A549 (cell line): ENCODE data around the gene HLA-DQB1.

Source experiments
- CBX8 ChIP-seq: fragments of 200-600 bp; sonication (generic); IDR thresholded peaks from 2 replicates; pipeline ENCODE4 v1.6.1; 2016
- CTCF ChIP-seq: fragments of >200 bp; sonication (Bioruptor Twin); formaldehyde crosslinking; IDR thresholded peaks from 3 replicates; pipeline ENCODE4 v1.5.1; 2016
- HDAC2 ChIP-seq: fragments of 200-600 bp; sonication (generic); IDR thresholded peaks from 2 replicates; pipeline ENCODE4 v1.6.1; 2016
- JUNB ChIP-seq: fragments of >200 bp; sonication (Bioruptor Twin); formaldehyde crosslinking; IDR thresholded peaks from 2 replicates; pipeline ENCODE4 v1.6.1; 2016
- MAX ChIP-seq: IDR thresholded peaks from 2 replicates; pipeline ENCODE4 v1.6.1; 2012
- MAZ ChIP-seq: fragments of 150-350 bp; IDR thresholded peaks from 2 replicates; pipeline ENCODE4 v1.6.1; 2014; ENCODE audit warnings: antibody characterized with exemption, low read depth, low read length, borderline replicate concordance
- MYC ChIP-seq: IDR thresholded peaks from 2 replicates; pipeline ENCODE4 v1.6.1; 2012; ENCODE audit warnings: mild to moderate bottlenecking, inconsistent platforms, low read length, improper control_type of control experiment, borderline replicate concordance
- NR3C1 ChIP-seq: fragments of >200 bp; sonication (Bioruptor Twin); formaldehyde crosslinking; IDR thresholded peaks from 3 replicates; pipeline ENCODE4 v1.6.1; 2017
- PBX3 ChIP-seq: IDR thresholded peaks from 2 replicates; pipeline ENCODE4 v1.6.1; 2012
- PHF8 ChIP-seq: fragments of 200-600 bp; sonication (generic); IDR thresholded peaks from 2 replicates; pipeline ENCODE4 v1.6.1; 2016; ENCODE audit warnings: low read depth, mild to moderate bottlenecking, antibody characterized with exemption, moderate library complexity, borderline replicate concordance
- POLR2A ChIP-seq: IDR thresholded peaks from 2 replicates; pipeline ENCODE4 v1.6.1; 2012; ENCODE audit warnings: mild to moderate bottlenecking, low read length
- RAD21 ChIP-seq, 2 experiments: fragments of >200 bp in 1 of 2; sonication (Bioruptor Twin) in 1 of 2; formaldehyde crosslinking in 1 of 2; IDR thresholded peaks in 1 of 2; conservative IDR thresholded peaks in 1 of 2; 2 replicates in 1 of 2; 3 replicates in 1 of 2; pipeline ENCODE4 v1.6.1; 2012 to 2018; ENCODE audit warnings: inconsistent platforms in 1 of 2
- RFX5 ChIP-seq: fragments of 450-650 bp; IDR thresholded peaks from 2 replicates; pipeline ENCODE4 v1.7.1; 2014; ENCODE audit warnings: antibody characterized with exemption, mild to moderate bottlenecking, moderate library complexity
- SMC3 ChIP-seq: fragments of >200 bp; sonication (Bioruptor Twin); formaldehyde crosslinking; IDR thresholded peaks from 3 replicates; pipeline ENCODE4 v1.6.1; 2018; ENCODE audit warnings: inconsistent platforms

GRCh38 chr6:32692019-32692418 lies 25.6 kb upstream of the HLA-DQB1 start:
- no peak for TF ChIP-seq CTCF
- no peak for TF ChIP-seq POLR2A
- no peak for TF ChIP-seq HDAC2
- TF ChIP-seq MAZ: no peak
- TF ChIP-seq MYC: no peak
- no peak for TF ChIP-seq CBX8
- no peak for TF ChIP-seq RFX5
- peak in 1 of 2 experiments; percentile 38; a peak in 2 of 5 replicates for TF ChIP-seq RAD21 (conservative IDR thresholded peaks at IDR 0.05 in 1 of 2, IDR thresholded peaks at IDR 0.05 in 1 of 2)
- no peak for TF ChIP-seq NR3C1
- no peak for TF ChIP-seq PBX3
- TF ChIP-seq SMC3: no peak
- no peak for TF ChIP-seq MAX
- no peak for TF ChIP-seq JUNB
- TF ChIP-seq PHF8: no peak
